ENCODE measurements around the gene OR7G2. TPM values are rescaled to one million over a fixed set of nuclear protein-coding genes. Genes with fewer than 3 reads are reported as not detected.

OR7G2 gene
- total RNA-seq, result not detected

GRCh38 chr19:9107375-9107774, at the start of gene OR7G2:
TSS of gene OR7G2 (minus strand) at chr19:9107475. CDS start at chr19:9103243, 4,232 bp downstream.
- Histone ChIP-seq H3K36me3 (no peaks in the 10 kb centered on the region), H3K27ac (no peak within 1 kb of the TSS), H3K4me1 (no peaks in the 10 kb centered on the region), H3K9me3 (no peaks in the 10 kb centered on the region), H3K27me3 (no peaks in the 10 kb centered on the region), H3K4me3 (no peak within 1 kb of the TSS)
- no peak for TF ChIP-seq CTCF (IDR thresholded peaks at IDR 0.05)
- TF ChIP-seq EP300 (IDR thresholded peaks at IDR 0.05), result no peak
- TF ChIP-seq POLR2AphosphoS5 (IDR thresholded peaks at IDR 0.05), result no peak
- no peak for TF ChIP-seq POLR2A (IDR thresholded peaks at IDR 0.05)
- no peak for DNase-seq
- ATAC-seq (ENCODE audit: low FRiP score in 2 of 2), result no peak
- WGBS, 2 donors, result 58 to 63% methylated on average over 8 of the region's 8 CpGs

GRCh38 chr19:9156304-9156703, 49.0 kb upstream of the OR7G2 start:
- H3K4me3 ChIP-seq, result no peak overlapping the region
- H3K36me3 ChIP-seq, result peaks cover 39 to 71% (median 65%) of the 10 kb centered on the region in 4 donors
- DNase-seq (no peak), ATAC-seq (ENCODE audit: low FRiP score in 2 of 2) (no peak)
- TF ChIP-seq POLR2A (IDR thresholded peaks at IDR 0.05) (no peak), POLR2AphosphoS5 (IDR thresholded peaks at IDR 0.05) (no peak), CTCF (IDR thresholded peaks at IDR 0.05) (no peak), EP300 (IDR thresholded peaks at IDR 0.05) (no peak)
- 88 to 89% methylated on average over 1 of the region's 1 CpG for WGBS, 2 donors
- peaks cover 0 to 60% (median 44%) of the 10 kb centered on the region in 4 donors for H3K9me3 ChIP-seq
- no peaks in the 10 kb centered on the region for H3K27me3 ChIP-seq
- H3K27ac ChIP-seq, result no peak overlapping the region
- H3K4me1 ChIP-seq, result no peaks in the 10 kb centered on the region

DNA sequence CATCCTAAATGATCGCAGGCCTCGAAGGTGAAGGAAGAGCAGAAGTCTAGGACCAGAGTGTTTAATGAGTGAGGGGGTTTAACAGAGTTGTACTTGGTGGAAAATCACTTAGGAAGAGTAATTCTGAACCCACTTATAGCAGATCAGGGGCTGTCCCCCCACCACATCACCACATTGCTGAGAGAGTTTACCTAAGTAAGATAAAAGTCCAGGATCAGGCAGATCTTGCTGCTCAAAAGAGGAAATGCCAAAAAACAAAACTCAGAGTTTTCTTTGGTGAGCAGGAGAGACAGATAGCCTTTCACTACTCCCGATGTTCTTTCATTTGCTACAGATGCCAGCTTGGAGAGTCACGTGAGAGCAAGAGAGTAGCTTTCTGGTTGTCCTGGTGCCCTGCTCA, 48.3 kb upstream of the OR7G2 start:
- Histone ChIP-seq H3K9me3 (peaks cover 0 to 57% (median 37%) of the 10 kb centered on the region in 4 donors), H3K27ac (no peak overlapping the region), H3K4me1 (no peaks in the 10 kb centered on the region), H3K4me3 (no peak overlapping the region), H3K36me3 (peaks cover 32 to 64% (median 58%) of the 10 kb centered on the region in 4 donors), H3K27me3 (no peaks in the 10 kb centered on the region)
- ATAC-seq (ENCODE audit: low FRiP score in 2 of 2), result no peak
- no peak for DNase-seq
- WGBS, 2 donors, result 96 to 99% methylated on average over 4 of the region's 4 CpGs
- no peak for TF ChIP-seq CTCF (IDR thresholded peaks at IDR 0.05)
- no peak for TF ChIP-seq POLR2AphosphoS5 (IDR thresholded peaks at IDR 0.05)
- no peak for TF ChIP-seq POLR2A (IDR thresholded peaks at IDR 0.05)
- TF ChIP-seq EP300 (IDR thresholded peaks at IDR 0.05), result no peak

DNA sequence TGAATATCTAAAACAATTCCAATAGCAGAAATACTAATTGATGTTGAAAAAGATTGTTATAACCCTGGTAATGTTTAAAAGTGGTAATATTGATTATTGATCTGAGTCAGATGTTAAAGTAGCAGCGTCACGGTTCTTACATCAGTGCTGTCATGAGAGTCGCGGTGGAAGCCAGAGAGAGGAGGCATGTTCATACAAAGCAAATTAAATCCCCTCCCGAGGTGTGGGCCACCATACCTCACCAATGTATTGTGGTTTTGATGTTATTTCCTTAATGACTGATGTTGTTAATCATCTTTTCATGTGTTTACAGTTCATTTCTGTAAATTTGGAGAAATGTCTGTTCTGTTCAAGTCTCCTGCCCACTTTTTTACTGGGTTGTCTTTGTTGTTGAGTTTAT, 44.1 kb upstream of the OR7G2 start:
- WGBS, 2 donors, result 92% methylated on average over 5 of the region's 5 CpGs
- peaks cover 0 to 38% (median 18%) of the 10 kb centered on the region in 4 donors for H3K36me3 ChIP-seq

More for the DNA sequence above, 44.1 kb upstream of the OR7G2 start:
- Histone ChIP-seq H3K27ac (no peak overlapping the region), H3K4me3 (no peak overlapping the region), H3K9me3 (peaks cover 0 to 36% (median 32%) of the 10 kb centered on the region in 4 donors), H3K27me3 (no peaks in the 10 kb centered on the region), H3K4me1 (no peaks in the 10 kb centered on the region)
- TF ChIP-seq POLR2AphosphoS5 (IDR thresholded peaks at IDR 0.05) (no peak), POLR2A (IDR thresholded peaks at IDR 0.05) (no peak), CTCF (IDR thresholded peaks at IDR 0.05) (no peak), EP300 (IDR thresholded peaks at IDR 0.05) (no peak)
- no peak for DNase-seq
- ATAC-seq (ENCODE audit: low FRiP score in 2 of 2), result no peak

All from upper lobe of left lung (tissue), 6 donors.